ENCODE data around the gene OSGIN1.

DNA sequence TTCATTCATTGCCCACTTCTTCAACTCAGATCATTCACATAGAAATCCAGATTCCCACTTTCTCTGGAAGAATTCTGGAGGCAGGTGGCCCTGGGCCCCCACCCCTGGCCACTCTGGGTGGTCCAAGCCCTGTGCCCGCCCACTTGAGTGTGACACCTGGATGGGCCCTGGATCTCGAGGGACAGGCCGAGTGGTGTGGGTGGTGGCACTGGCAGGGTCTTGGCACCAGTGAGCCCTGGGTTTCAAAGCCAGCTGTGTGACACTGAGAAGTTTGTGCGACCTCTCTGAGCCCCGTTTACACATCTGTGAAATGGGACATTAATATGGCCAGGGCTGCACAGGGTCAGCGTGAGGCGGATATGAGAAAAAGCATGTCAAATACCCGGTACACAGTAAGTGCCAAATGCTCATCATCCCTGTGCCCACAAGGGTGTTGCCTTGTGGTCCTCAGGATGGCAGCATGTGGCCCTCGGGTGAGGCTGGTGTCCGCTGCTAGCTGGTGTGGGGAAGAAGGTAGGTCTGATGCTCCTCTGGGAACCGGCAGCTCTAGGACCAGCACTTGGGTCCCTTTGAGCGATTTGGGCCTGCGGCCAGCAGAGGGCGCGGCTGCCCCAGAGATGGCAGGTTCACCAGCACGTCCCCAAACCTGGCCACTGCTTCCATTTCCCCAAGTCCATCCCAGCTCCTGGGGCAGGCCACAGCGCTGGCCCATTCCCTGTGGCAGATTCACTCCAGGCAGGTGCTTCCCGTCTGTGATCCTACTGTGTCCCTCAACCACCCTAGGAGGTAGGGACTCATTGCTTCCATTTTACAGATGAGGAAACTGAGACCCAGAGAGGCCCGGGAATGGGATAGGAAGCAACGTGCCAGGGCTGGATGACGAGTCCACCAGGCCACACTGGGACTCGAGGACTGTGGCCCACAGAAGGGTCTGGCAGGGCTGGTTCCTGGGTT is 3.6 kb downstream of the OSGIN1 start:
- TF ChIP-seq, protein P1, sequence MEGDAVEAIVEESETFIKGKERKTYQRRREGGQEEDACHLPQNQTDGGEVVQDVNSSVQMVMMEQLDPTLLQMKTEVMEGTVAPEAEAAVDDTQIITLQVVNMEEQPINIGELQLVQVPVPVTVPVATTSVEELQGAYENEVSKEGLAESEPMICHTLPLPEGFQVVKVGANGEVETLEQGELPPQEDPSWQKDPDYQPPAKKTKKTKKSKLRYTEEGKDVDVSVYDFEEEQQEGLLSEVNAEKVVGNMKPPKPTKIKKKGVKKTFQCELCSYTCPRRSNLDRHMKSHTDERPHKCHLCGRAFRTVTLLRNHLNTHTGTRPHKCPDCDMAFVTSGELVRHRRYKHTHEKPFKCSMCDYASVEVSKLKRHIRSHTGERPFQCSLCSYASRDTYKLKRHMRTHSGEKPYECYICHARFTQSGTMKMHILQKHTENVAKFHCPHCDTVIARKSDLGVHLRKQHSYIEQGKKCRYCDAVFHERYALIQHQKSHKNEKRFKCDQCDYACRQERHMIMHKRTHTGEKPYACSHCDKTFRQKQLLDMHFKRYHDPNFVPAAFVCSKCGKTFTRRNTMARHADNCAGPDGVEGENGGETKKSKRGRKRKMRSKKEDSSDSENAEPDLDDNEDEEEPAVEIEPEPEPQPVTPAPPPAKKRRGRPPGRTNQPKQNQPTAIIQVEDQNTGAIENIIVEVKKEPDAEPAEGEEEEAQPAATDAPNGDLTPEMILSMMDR (IDR thresholded peaks at IDR 0.05; ENCODE audit: borderline replicate concordance, extremely low read depth, low read length, poor library complexity, severe bottlenecking): peak; percentile 94
- TF ChIP-seq EZH2 (IDR thresholded peaks at IDR 0.05; ENCODE audit: borderline replicate concordance, low read depth, low read length, severe bottlenecking): no peak
